AG04450 (cell line): ENCODE measurements around the gene OLFML2A. TPM values are rescaled to one million over a fixed set of nuclear protein-coding genes. Genes with fewer than 3 reads are reported as not detected.
A peak's percentile ranks its signal among the peaks of the same experiment; 100 is the strongest.

ENCODE experiments used
- CTCF ChIA-PET: fragments of 300-600, 350-600 bp; formaldehyde crosslinking; extraction: SDS; loops from one replicate; lab custom pipeline; 2022; ENCODE audit warnings: antibody characterized with exemption, inconsistent platforms; lab: Charles Lee
- POLR2A ChIA-PET: fragments of 350-600 bp; formaldehyde crosslinking; extraction: SDS; loops from one replicate; lab custom pipeline; 2021; ENCODE audit warnings: antibody characterized with exemption, inconsistent platforms; lab: Yijun Ruan, JAX
- DNase-seq: peaks from one replicate; pipeline ENCODE4 v3.0.0-alpha.2; 2011; ENCODE audit warnings: low read depth, low spot score
- H3K27ac ChIP-seq: one replicate; pipeline ENCODE4 v1.5.1; 2012; ENCODE audit warnings: low read depth, low read length, control low read depth
- H3K27me3 ChIP-seq: one replicate; pipeline ENCODE4 v1.6.0; 2012; ENCODE audit warnings: low read length; ENCODE audit not compliant: control insufficient read depth, insufficient read depth
- H3K4me3 ChIP-seq: 2 replicates; pipeline ENCODE4 v1.5.1; 2011; ENCODE audit warnings: mild to moderate bottlenecking, low read depth, low read length, control low read depth
- H3K9me3 ChIP-seq: 2 replicates; pipeline ENCODE4 v1.5.1; 2012; ENCODE audit warnings: low read length; ENCODE audit not compliant: control insufficient read depth, insufficient read depth
- polyA plus RNA-seq: library from polyadenylated mRNA; depleted of rRNA; stranded (reverse); fragments of >200 nt; gene quantifications from 2 replicates; pipeline ENCODE4 v1.2.3, GENCODE V29; 2011
- TF ChIP-seq, protein P1 (sequence below): IDR thresholded peaks from 2 replicates; pipeline ENCODE4 v1.5.1; 2011; ENCODE audit warnings: low read depth, low read length, control low read depth, inconsistent platforms

Gene OLFML2A
- polyA plus RNA-seq, 1 experiment = 22.3 TPM

DNA sequence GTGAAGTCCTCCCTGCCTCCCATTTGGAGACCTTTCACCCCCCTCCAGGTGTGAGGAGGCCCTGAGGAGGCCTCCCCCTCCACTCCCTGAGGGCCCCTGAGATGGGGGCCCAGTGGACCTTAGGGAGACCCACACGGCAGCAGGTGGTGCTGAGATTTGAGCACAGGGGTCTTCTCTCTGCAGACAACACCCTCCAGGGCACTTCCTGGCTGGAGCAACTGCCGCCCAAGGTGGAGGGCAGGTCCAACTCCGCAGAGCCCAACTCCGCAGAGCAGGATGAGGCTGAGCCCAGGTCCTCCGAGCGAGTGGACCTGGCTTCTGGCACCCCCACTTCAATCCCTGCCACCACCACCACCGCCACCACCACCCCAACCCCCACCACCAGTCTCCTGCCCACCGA lies 27.0 kb downstream of the OLFML2A start:
- POLR2A ChIA-PET = no interaction called here
- Histone ChIP-seq H3K27ac (no peak overlapping the region), H3K27me3 (no peaks in the 10 kb centered on the region), H3K4me3 (no peak overlapping the region), H3K9me3 (no peaks in the 10 kb centered on the region)
- DNase-seq = no peak
- CTCF ChIA-PET = interaction anchor here (0.6 to 1.8 kb wide), 3 partner anchors 10 to 653 kb away, joined by 5 to 6 read pairs (median 5); no protein-coding TSS in a partner anchor
- TF ChIP-seq, protein P1, sequence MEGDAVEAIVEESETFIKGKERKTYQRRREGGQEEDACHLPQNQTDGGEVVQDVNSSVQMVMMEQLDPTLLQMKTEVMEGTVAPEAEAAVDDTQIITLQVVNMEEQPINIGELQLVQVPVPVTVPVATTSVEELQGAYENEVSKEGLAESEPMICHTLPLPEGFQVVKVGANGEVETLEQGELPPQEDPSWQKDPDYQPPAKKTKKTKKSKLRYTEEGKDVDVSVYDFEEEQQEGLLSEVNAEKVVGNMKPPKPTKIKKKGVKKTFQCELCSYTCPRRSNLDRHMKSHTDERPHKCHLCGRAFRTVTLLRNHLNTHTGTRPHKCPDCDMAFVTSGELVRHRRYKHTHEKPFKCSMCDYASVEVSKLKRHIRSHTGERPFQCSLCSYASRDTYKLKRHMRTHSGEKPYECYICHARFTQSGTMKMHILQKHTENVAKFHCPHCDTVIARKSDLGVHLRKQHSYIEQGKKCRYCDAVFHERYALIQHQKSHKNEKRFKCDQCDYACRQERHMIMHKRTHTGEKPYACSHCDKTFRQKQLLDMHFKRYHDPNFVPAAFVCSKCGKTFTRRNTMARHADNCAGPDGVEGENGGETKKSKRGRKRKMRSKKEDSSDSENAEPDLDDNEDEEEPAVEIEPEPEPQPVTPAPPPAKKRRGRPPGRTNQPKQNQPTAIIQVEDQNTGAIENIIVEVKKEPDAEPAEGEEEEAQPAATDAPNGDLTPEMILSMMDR = no peak

DNA sequence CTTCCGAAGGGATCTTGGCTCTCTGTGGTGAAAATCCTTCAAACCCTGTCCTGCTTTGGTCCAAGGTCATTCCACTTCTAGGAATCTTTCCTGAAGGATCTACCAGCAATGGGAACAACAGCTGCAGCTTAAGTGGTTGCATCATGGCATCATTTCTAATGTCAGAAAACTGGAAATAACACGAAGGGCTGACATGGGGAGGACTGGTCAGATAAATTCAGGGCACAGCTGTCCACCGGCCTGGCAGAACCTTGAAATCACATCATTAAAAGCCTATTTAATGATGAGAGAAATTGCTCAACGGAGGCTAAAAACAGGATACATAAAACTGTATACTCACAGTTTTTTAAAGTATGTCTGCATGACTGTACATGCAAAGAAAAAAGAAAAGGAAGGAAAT lies 28.3 kb downstream of the OLFML2A start:
- peak overlapping the region; percentile 3 for H3K27ac ChIP-seq
- ChIA-PET POLR2A (interaction anchor here (1.6 kb wide), 1 partner anchor 26 kb away, joined by 5 read pairs; no protein-coding TSS in a partner anchor), CTCF (interaction anchor here (1.3 kb wide), 1 partner anchor 12 kb away, joined by 5 read pairs; no protein-coding TSS in a partner anchor)
- TF ChIP-seq, protein P1 = no peak
- no peak overlapping the region for H3K4me3 ChIP-seq
- no peak for DNase-seq
- no peaks in the 10 kb centered on the region for H3K27me3 ChIP-seq
- peaks cover 7% of the 10 kb centered on the region; the same call in 1 of the 2 replicates for H3K9me3 ChIP-seq

DNA sequence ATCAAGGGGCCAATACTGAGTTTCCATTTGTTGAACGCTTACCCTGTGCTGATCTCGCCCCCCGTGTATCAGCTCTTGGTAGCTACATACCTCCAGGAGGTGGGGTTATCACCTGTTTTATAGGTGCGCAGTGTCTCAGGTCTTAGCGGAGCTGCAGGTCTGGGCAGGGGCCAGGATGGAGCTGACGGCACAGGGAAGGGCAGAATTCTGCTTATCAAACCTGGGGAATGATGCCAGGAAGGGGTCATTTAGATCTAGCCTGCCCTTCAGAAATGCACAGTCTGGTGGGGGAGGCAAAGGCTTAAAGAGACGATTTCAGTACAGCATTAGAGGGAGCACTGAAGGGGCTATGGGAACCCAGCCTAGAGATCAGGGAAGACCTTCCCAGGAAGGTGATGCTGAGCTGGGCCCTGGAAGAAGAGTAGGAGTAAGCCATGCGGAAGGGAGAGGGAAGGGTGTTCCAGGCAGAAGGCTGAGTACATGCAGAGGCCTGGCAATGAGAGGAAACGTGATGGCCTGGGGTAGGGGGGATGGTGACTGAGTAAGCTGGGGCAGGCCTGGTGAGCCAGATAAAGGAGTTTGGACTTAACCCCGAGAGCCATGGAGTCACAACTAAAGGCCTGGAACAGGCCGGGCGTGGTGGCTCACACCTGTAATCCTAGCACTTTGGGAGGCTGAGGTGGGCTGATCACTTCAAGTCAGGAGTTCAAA lies 31.5 kb downstream of the OLFML2A start:
- Histone ChIP-seq H3K27me3 (no peaks in the 10 kb centered on the region), H3K27ac (no peak overlapping the region), H3K9me3 (peaks cover 9% of the 10 kb centered on the region; the same call in 1 of the 2 replicates), H3K4me3 (no peak overlapping the region)
- CTCF ChIA-PET = interaction anchor here (1.0 to 1.4 kb wide), 3 partner anchors 29 to 45 kb away, joined by 3 to 9 read pairs (median 5); partner anchors contain the start of gene WDR38
- POLR2A ChIA-PET = interaction anchor here (0.6 to 1.0 kb wide), 2 partner anchors 32 to 44 kb away, joined by 3 read pairs; no protein-coding TSS in a partner anchor
- TF ChIP-seq, protein P1 = no peak
- no peak for DNase-seq

DNA sequence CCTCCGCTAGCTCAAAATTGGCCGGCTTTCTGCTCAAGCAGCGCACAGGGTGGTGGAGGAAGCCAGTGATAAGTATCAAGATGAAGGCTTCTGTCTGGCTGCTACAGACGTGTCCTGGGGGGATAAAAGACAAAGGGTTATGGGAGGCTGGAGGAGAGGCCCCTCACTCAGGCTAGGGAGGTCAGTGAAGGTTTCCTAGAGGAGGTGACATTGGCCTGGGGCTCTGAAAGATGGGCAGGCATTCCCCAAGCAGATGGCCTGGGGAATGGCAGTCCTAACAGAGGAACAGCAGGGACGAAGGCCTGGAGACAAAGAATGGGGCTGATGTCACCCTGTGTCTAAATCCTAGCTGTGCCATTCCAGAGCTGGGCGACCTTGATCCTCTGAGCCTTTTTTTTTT lies 32.3 kb downstream of the OLFML2A start:
- DNase-seq = no peak
- ChIA-PET POLR2A (interaction anchor here (1.0 kb wide), 1 partner anchor 43 kb away, joined by 3 read pairs; no protein-coding TSS in a partner anchor), CTCF (interaction anchor here (1.0 to 1.4 kb wide), 2 partner anchors 30 to 44 kb away, joined by 5 to 9 read pairs; partner anchors contain the start of gene WDR38)
- Histone ChIP-seq H3K27ac (no peak overlapping the region), H3K27me3 (no peaks in the 10 kb centered on the region), H3K9me3 (peaks cover 9% of the 10 kb centered on the region; the same call in 1 of the 2 replicates), H3K4me3 (no peak overlapping the region)
- TF ChIP-seq, protein P1 = no peak
